ENCODE measurements around the gene C2CD2.

DNA sequence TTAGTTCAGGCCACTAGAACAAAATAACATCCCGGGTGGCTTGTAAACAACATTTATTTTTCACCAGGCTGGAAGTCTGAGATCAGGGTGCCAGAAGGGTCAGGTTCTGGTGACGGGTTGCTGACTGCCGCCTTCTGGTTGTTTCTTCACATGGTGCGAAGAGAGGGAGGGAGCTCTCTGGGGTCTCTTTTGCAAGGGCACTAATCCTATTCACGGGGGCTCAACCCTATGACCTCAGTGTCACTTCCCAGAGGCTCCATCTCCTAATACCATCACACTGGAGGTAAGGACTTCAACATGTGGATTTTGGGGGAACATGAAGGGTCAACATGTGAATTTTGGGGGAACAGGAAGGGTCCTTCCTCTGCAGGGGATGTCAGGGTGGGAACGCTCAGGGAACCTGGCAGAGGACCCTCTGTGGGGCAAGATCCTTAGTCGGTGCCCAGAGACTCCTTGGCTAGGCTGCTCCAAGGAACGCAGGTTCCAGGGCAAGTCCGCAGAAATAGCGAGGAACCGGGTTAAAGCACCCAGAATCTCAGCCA is 8.7 kb upstream of the C2CD2 start:
- TF ChIP-seq, protein P1, sequence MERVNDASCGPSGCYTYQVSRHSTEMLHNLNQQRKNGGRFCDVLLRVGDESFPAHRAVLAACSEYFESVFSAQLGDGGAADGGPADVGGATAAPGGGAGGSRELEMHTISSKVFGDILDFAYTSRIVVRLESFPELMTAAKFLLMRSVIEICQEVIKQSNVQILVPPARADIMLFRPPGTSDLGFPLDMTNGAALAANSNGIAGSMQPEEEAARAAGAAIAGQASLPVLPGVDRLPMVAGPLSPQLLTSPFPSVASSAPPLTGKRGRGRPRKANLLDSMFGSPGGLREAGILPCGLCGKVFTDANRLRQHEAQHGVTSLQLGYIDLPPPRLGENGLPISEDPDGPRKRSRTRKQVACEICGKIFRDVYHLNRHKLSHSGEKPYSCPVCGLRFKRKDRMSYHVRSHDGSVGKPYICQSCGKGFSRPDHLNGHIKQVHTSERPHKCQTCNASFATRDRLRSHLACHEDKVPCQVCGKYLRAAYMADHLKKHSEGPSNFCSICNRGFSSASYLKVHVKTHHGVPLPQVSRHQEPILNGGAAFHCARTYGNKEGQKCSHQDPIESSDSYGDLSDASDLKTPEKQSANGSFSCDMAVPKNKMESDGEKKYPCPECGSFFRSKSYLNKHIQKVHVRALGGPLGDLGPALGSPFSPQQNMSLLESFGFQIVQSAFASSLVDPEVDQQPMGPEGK (CRISPR knock-in tag; IDR thresholded peaks at IDR 0.05; ENCODE audit: borderline replicate concordance): no peak
- TF ChIP-seq POU6F1 (CRISPR knock-in tag; IDR thresholded peaks at IDR 0.05; ENCODE audit: borderline replicate concordance, low read depth) (no peak), ARNTL (CRISPR knock-in tag; IDR thresholded peaks at IDR 0.05; ENCODE audit: borderline replicate concordance, low read depth) (no peak)

All from SK-N-SH treated with all-trans-retinoic acid at 6 μM for 48 hours (cell line).